Measurements from ENCODE around the gene ITPR1.

Gene ITPR1

GRCh38 chr3:4734454-4734853, 241.3 kb downstream of the ITPR1 start:
- H3K36me3 ChIP-seq (ENCODE audit: control insufficient read depth in 1 of 2, insufficient read depth in 2 of 2, low read depth in 1 of 2, low read length in 2 of 2): no peaks in the 10 kb centered on the region
- no peak overlapping the region for H3K9ac ChIP-seq (ENCODE audit: low read length)
- DNase-seq: no peak
- no peaks in the 10 kb centered on the region for H3K9me3 ChIP-seq (ENCODE audit: control insufficient read depth, low read length)
- H2BK120ac ChIP-seq (ENCODE audit: low read depth, low read length): no peak overlapping the region
- no peak overlapping the region for H3K23ac ChIP-seq (ENCODE audit: low read length in 2 of 2)
- no peak overlapping the region for H2BK12ac ChIP-seq (ENCODE audit: low read length in 2 of 2)
- H2AFZ ChIP-seq (ENCODE audit: low read depth, low read length): no peak overlapping the region
- H3K4ac ChIP-seq (ENCODE audit: low read depth in 1 of 2, low read length in 2 of 2): no peak overlapping the region
- no peaks in the 10 kb centered on the region for H3K27me3 ChIP-seq (ENCODE audit: control insufficient read depth in 1 of 2, insufficient read depth in 1 of 2, low read length in 2 of 2)
- no peak overlapping the region for H3K4me2 ChIP-seq (ENCODE audit: low read length, poor library complexity, severe bottlenecking)
- H3K4me3 ChIP-seq (ENCODE audit: insufficient read depth in 1 of 2, low read depth in 1 of 2, low read length in 2 of 2): no peak overlapping the region
- H3K18ac ChIP-seq (ENCODE audit: low read depth in 1 of 2, low read length in 2 of 2): no peak overlapping the region
- no peak overlapping the region for H2BK15ac ChIP-seq (ENCODE audit: low read depth, poor library complexity, severe bottlenecking)
- no peak overlapping the region for H2BK5ac ChIP-seq (ENCODE audit: low read depth, low read length, poor library complexity, severe bottlenecking)
- no peak overlapping the region for H3K27ac ChIP-seq (ENCODE audit: low read length, poor library complexity, severe bottlenecking)
- no peak overlapping the region for H4K91ac ChIP-seq (ENCODE audit: low read length)
- H3K79me1 ChIP-seq (replicated peaks; ENCODE audit: low read length, poor library complexity, severe bottlenecking): no peaks in the 10 kb centered on the region
- peaks cover 13% of the 10 kb centered on the region for H3K4me1 ChIP-seq (ENCODE audit: control insufficient read depth, insufficient read depth, low read depth, low read length)
- WGBS: 97% methylated on average over 2 of the region's 2 CpGs
- H4K8ac ChIP-seq (ENCODE audit: low read length): no peak overlapping the region
- no peak overlapping the region for H2AK5ac ChIP-seq (ENCODE audit: low read length, severe bottlenecking)
- H3K14ac ChIP-seq (ENCODE audit: low read length in 2 of 2): no peak overlapping the region

- no peaks in the 10 kb centered on the region for H3K79me1 ChIP-seq (replicated peaks; ENCODE audit: low read length, poor library complexity, severe bottlenecking)
- no peak overlapping the region for H2BK12ac ChIP-seq (ENCODE audit: low read length in 2 of 2)
- no peak for DNase-seq
- no peak overlapping the region for H2BK15ac ChIP-seq (ENCODE audit: low read depth, poor library complexity, severe bottlenecking)
- H3K18ac ChIP-seq (ENCODE audit: low read depth in 1 of 2, low read length in 2 of 2): no peak overlapping the region
- no peaks in the 10 kb centered on the region for H3K36me3 ChIP-seq (ENCODE audit: control insufficient read depth in 1 of 2, insufficient read depth in 2 of 2, low read depth in 1 of 2, low read length in 2 of 2)
- H3K4me2 ChIP-seq (ENCODE audit: low read length, poor library complexity, severe bottlenecking): no peak overlapping the region
- H3K27ac ChIP-seq (ENCODE audit: low read length, poor library complexity, severe bottlenecking): no peak overlapping the region
- no peaks in the 10 kb centered on the region for H3K27me3 ChIP-seq (ENCODE audit: control insufficient read depth in 1 of 2, insufficient read depth in 1 of 2, low read length in 2 of 2)
- H4K8ac ChIP-seq (ENCODE audit: low read length): no peak overlapping the region
- H3K4me1 ChIP-seq (ENCODE audit: control insufficient read depth, insufficient read depth, low read depth, low read length): peaks cover 13% of the 10 kb centered on the region
- no peak overlapping the region for H3K14ac ChIP-seq (ENCODE audit: low read length in 2 of 2)
- H3K9me3 ChIP-seq (ENCODE audit: control insufficient read depth, low read length): no peaks in the 10 kb centered on the region
- H4K91ac ChIP-seq (ENCODE audit: low read length): no peak overlapping the region
- H3K23ac ChIP-seq (ENCODE audit: low read length in 2 of 2): no peak overlapping the region
- WGBS: 94% methylated on average over 4 of the region's 4 CpGs
- H2BK5ac ChIP-seq (ENCODE audit: low read depth, low read length, poor library complexity, severe bottlenecking): no peak overlapping the region
- no peak overlapping the region for H2AK5ac ChIP-seq (ENCODE audit: low read length, severe bottlenecking)
- H2AFZ ChIP-seq (ENCODE audit: low read depth, low read length): no peak overlapping the region
- H3K4ac ChIP-seq (ENCODE audit: low read depth in 1 of 2, low read length in 2 of 2): no peak overlapping the region
- no peak overlapping the region for H3K4me3 ChIP-seq (ENCODE audit: insufficient read depth in 1 of 2, low read depth in 1 of 2, low read length in 2 of 2)
- H3K9ac ChIP-seq (ENCODE audit: low read length): no peak overlapping the region
- no peak overlapping the region for H2BK120ac ChIP-seq (ENCODE audit: low read depth, low read length)
Observed at GRCh38 chr3:4735243-4735642, 242.1 kb downstream of the ITPR1 start.

- Histone ChIP-seq H3K4me3 (ENCODE audit: insufficient read depth in 1 of 2, low read depth in 1 of 2, low read length in 2 of 2) (no peak overlapping the region), H2BK12ac (ENCODE audit: low read length in 2 of 2) (no peak overlapping the region), H3K23ac (ENCODE audit: low read length in 2 of 2) (no peak overlapping the region), H3K4ac (ENCODE audit: low read depth in 1 of 2, low read length in 2 of 2) (no peak overlapping the region), H2BK5ac (ENCODE audit: low read depth, low read length, poor library complexity, severe bottlenecking) (no peak overlapping the region), H2BK120ac (ENCODE audit: low read depth, low read length) (no peak overlapping the region), H3K4me2 (ENCODE audit: low read length, poor library complexity, severe bottlenecking) (no peak overlapping the region), H4K8ac (ENCODE audit: low read length) (no peak overlapping the region), H3K27me3 (ENCODE audit: control insufficient read depth in 1 of 2, insufficient read depth in 1 of 2, low read length in 2 of 2) (no peaks in the 10 kb centered on the region), H3K9ac (ENCODE audit: low read length) (no peak overlapping the region), H2AFZ (ENCODE audit: low read depth, low read length) (no peak overlapping the region), H3K9me3 (ENCODE audit: control insufficient read depth, low read length) (no peaks in the 10 kb centered on the region), H3K27ac (ENCODE audit: low read length, poor library complexity, severe bottlenecking) (no peak overlapping the region), H3K79me1 (replicated peaks; ENCODE audit: low read length, poor library complexity, severe bottlenecking) (no peaks in the 10 kb centered on the region), H2AK5ac (ENCODE audit: low read length, severe bottlenecking) (no peak overlapping the region), H3K18ac (ENCODE audit: low read depth in 1 of 2, low read length in 2 of 2) (no peak overlapping the region), H3K36me3 (ENCODE audit: control insufficient read depth in 1 of 2, insufficient read depth in 2 of 2, low read depth in 1 of 2, low read length in 2 of 2) (no peaks in the 10 kb centered on the region), H3K4me1 (ENCODE audit: control insufficient read depth, insufficient read depth, low read depth, low read length) (peaks cover 17% of the 10 kb centered on the region), H2BK15ac (ENCODE audit: low read depth, poor library complexity, severe bottlenecking) (no peak overlapping the region), H4K91ac (ENCODE audit: low read length) (no peak overlapping the region), H3K14ac (ENCODE audit: low read length in 2 of 2) (no peak overlapping the region)
- 95% methylated on average over 14 of the region's 14 CpGs for WGBS
- no peak for DNase-seq
Observed at GRCh38 chr3:4736284-4736861, 243.2 kb downstream of the ITPR1 start.

GRCh38 chr3:4738737-4739274, 245.7 kb downstream of the ITPR1 start:
- no peak overlapping the region for H4K8ac ChIP-seq (ENCODE audit: low read length)
- H2BK5ac ChIP-seq (ENCODE audit: low read depth, low read length, poor library complexity, severe bottlenecking): no peak overlapping the region
- no peak overlapping the region for H3K4me2 ChIP-seq (ENCODE audit: low read length, poor library complexity, severe bottlenecking)
- no peak overlapping the region for H3K4ac ChIP-seq (ENCODE audit: low read depth in 1 of 2, low read length in 2 of 2)
- no peak overlapping the region for H4K91ac ChIP-seq (ENCODE audit: low read length)
- H3K4me1 ChIP-seq (ENCODE audit: control insufficient read depth, insufficient read depth, low read depth, low read length): peaks cover 25% of the 10 kb centered on the region
- H3K27ac ChIP-seq (ENCODE audit: low read length, poor library complexity, severe bottlenecking): no peak overlapping the region
- H2BK12ac ChIP-seq (ENCODE audit: low read length in 2 of 2): peak overlapping the region in 1 of 2 experiments; percentile 29
- no peak overlapping the region for H3K9ac ChIP-seq (ENCODE audit: low read length)
- DNase-seq: peak; percentile 37
- H3K9me3 ChIP-seq (ENCODE audit: control insufficient read depth, low read length): no peaks in the 10 kb centered on the region
- no peak overlapping the region for H3K23ac ChIP-seq (ENCODE audit: low read length in 2 of 2)
- no peak overlapping the region for H2AFZ ChIP-seq (ENCODE audit: low read depth, low read length)
- no peaks in the 10 kb centered on the region for H3K79me1 ChIP-seq (replicated peaks; ENCODE audit: low read length, poor library complexity, severe bottlenecking)
- H3K27me3 ChIP-seq (ENCODE audit: control insufficient read depth in 1 of 2, insufficient read depth in 1 of 2, low read length in 2 of 2): no peaks in the 10 kb centered on the region
- 92% methylated on average over 9 of the region's 9 CpGs for WGBS
- peak overlapping the region; percentile 80 for H2AK5ac ChIP-seq (ENCODE audit: low read length, severe bottlenecking)
- H3K14ac ChIP-seq (ENCODE audit: low read length in 2 of 2): no peak overlapping the region
- no peak overlapping the region for H2BK15ac ChIP-seq (ENCODE audit: low read depth, poor library complexity, severe bottlenecking)
- H3K4me3 ChIP-seq (ENCODE audit: insufficient read depth in 1 of 2, low read depth in 1 of 2, low read length in 2 of 2): no peak overlapping the region
- no peak overlapping the region for H3K18ac ChIP-seq (ENCODE audit: low read depth in 1 of 2, low read length in 2 of 2)
- no peak overlapping the region for H2BK120ac ChIP-seq (ENCODE audit: low read depth, low read length)
- no peaks in the 10 kb centered on the region for H3K36me3 ChIP-seq (ENCODE audit: control insufficient read depth in 1 of 2, insufficient read depth in 2 of 2, low read depth in 1 of 2, low read length in 2 of 2)

Data from mesenchymal stem cell (in vitro differentiated cells and primary cell).